K562 (cell line): ENCODE data around the gene MEX3D. TPM values are rescaled to one million over a fixed set of nuclear protein-coding genes. Genes with fewer than 3 reads are reported as not detected.
A peak's percentile ranks its signal among the peaks of the same experiment; 100 is the strongest.

ENCODE experiments used
- CEBPB ChIP-seq: fragments of 450-650 bp; IDR thresholded peaks from 2 replicates; pipeline ENCODE4 v1.6.1; 2016; ENCODE audit warnings: missing genetic modification characterization, missing compliant biosample characterization
- ETS1 ChIP-seq: conservative IDR thresholded peaks from 2 replicates; pipeline ENCODE4 v1.6.1; 2011; ENCODE audit warnings: low read depth, mild to moderate bottlenecking, low read length; ENCODE audit not compliant: control insufficient read depth
- MAZ ChIP-seq, 2 experiments: fragments of 450-650 bp in 1 of 2; sonication (generic) in 1 of 2; formaldehyde crosslinking; IDR thresholded peaks in 1 of 2; conservative IDR thresholded peaks in 1 of 2; 2 replicates each; pipeline versions ENCODE4 v1.4.0 to v1.5.0; 2020; ENCODE audit warnings: mild to moderate bottlenecking in 1 of 2, missing genetic modification reagents in 1 of 2
- NONO ChIP-seq, 2 experiments: fragments of 200-400 bp in 1 of 2; fragments of 450-650 bp in 1 of 2; formaldehyde crosslinking in 1 of 2; IDR thresholded peaks; 2 replicates each; pipeline ENCODE4 v1.6.1; 2017; ENCODE audit warnings: low read depth in 2 of 2, mild to moderate bottlenecking in 2 of 2, moderate library complexity in 2 of 2, low read length in 1 of 2
- NRF1 ChIP-seq, 2 experiments: fragments of 450-650 bp; IDR thresholded peaks in 1 of 2; conservative IDR thresholded peaks in 1 of 2; 2 replicates each; pipeline ENCODE4 v1.6.1; 2014; ENCODE audit warnings: mild to moderate bottlenecking in 2 of 2
- RBFOX2 ChIP-seq: fragments of 200-400 bp; formaldehyde crosslinking; IDR thresholded peaks from 2 replicates; pipeline ENCODE4 v1.6.1; 2017; ENCODE audit warnings: low read depth, mild to moderate bottlenecking, low read length, moderate library complexity
- TARDBP ChIP-seq: fragments of 450-650 bp; IDR thresholded peaks from 2 replicates; pipeline ENCODE4 v1.6.1; 2016
- ZBTB40 ChIP-seq, 2 experiments: fragments of 450-650 bp in 1 of 2; sonication (generic) in 1 of 2; formaldehyde crosslinking in 1 of 2; IDR thresholded peaks; 2 replicates each; pipeline versions ENCODE4 v1.7.1 to v1.9.0; 2016 to 2022; ENCODE audit warnings: inconsistent platforms in 1 of 2, mild to moderate bottlenecking in 1 of 2, missing genetic modification reagents in 1 of 2
- ZNF175 ChIP-seq: fragments of 200-800 bp; sonication (Bioruptor generic); IDR thresholded peaks from 2 replicates; pipeline ENCODE4 v1.6.1; 2016; ENCODE audit warnings: low read depth, mild to moderate bottlenecking, missing genetic modification characterization, missing compliant biosample characterization
- ZNF668 ChIP-seq: fragments of 250-450 bp; sonication (Bioruptor Pico); IDR thresholded peaks from 2 replicates; pipeline ENCODE4 v1.8.0; 2022; ENCODE audit warnings: mild to moderate bottlenecking, inconsistent platforms
- polyA plus RNA-seq, 8 experiments: library from polyadenylated mRNA; depleted of rRNA in 4 of 8; stranded (reverse) in 5 of 8; unstranded in 3 of 8; fragments of >200 nt; fragmentation: Nextera tagmentation in 2 of 8; fragmentation: Illumina TruSeq in 1 of 8; extraction: Ambion mirVana in 2 of 8; extraction: Trizol in 1 of 8; gene quantifications; 2 replicates each; pipeline versions ENCODE4 v1.2.1 to v1.2.3, GENCODE V29; 2011 to 2014; ENCODE audit warnings: inconsistent platforms in 1 of 8, missing spikeins in 1 of 8
- total RNA-seq, 7 experiments: library from RNA; depleted of rRNA in 6 of 7; stranded (reverse); fragments of >200 nt in 6 of 7; fragmentation: Illumina TruSeq in 2 of 7; extraction: Trizol in 2 of 7; gene quantifications; 2 replicates each; pipeline versions ENCODE4 v1.2.1 to v1.2.3, GENCODE V29; 2011 to 2021; ENCODE audit warnings: low replicate concordance in 1 of 7
- TF ChIP-seq, protein P1 (sequence below), 2 experiments: fragments of 150-350 bp in 1 of 2; IDR thresholded peaks; 2 replicates each; pipeline ENCODE4 v1.6.1; 2012 to 2016; ENCODE audit warnings: low read depth in 2 of 2, low read length in 2 of 2, mild to moderate bottlenecking in 1 of 2, moderate library complexity in 1 of 2

MEX3D gene
- total and polyA plus RNA-seq, 9 of the 15 experiments (the other 6 are each of a cell fraction or from before 2014, with no cell fraction given) = 1.7 to 39.3 (median 5.7) TPM

GRCh38 chr19:1567116-1567847, 843 bp downstream of the MEX3D start (continued):
- TF ChIP-seq ZBTB40 (IDR thresholded peaks at IDR 0.05) (no peak), ZBTB40 (CRISPR knock-in tag; IDR thresholded peaks at IDR 0.05) (no peak), CEBPB (tag) (no peak), NONO (IDR thresholded peaks at IDR 0.05; ENCODE audit: low read depth in 2 of 2, low read length in 1 of 2) (peak in 1 of 2 experiments; percentile 26; a peak in 1 of 4 replicates), ZNF668 (no peak), TARDBP (0 out of 2 replicates have a peak, but pooled peaks have one; percentile 53), NRF1 (conservative IDR thresholded peaks at IDR 0.05 in 1 of 2, IDR thresholded peaks at IDR 0.05 in 1 of 2) (peak in 1 of 2 experiments; percentile 27; a peak in 2 of 4 replicates), RBFOX2 (peak; percentile 44; the same call in 1 of the 2 replicates), MAZ (CRISPR knock-in tag; conservative IDR thresholded peaks at IDR 0.05 in 1 of 2, IDR thresholded peaks at IDR 0.05 in 1 of 2) (peak in 1 of 2 experiments; percentile 37; a peak in 1 of 4 replicates), ZNF175 (CRISPR knock-in tag) (no peak), ETS1 (0 out of 2 replicates have a peak, but pooled peaks have one; percentile 3)
- TF ChIP-seq, protein P1, sequence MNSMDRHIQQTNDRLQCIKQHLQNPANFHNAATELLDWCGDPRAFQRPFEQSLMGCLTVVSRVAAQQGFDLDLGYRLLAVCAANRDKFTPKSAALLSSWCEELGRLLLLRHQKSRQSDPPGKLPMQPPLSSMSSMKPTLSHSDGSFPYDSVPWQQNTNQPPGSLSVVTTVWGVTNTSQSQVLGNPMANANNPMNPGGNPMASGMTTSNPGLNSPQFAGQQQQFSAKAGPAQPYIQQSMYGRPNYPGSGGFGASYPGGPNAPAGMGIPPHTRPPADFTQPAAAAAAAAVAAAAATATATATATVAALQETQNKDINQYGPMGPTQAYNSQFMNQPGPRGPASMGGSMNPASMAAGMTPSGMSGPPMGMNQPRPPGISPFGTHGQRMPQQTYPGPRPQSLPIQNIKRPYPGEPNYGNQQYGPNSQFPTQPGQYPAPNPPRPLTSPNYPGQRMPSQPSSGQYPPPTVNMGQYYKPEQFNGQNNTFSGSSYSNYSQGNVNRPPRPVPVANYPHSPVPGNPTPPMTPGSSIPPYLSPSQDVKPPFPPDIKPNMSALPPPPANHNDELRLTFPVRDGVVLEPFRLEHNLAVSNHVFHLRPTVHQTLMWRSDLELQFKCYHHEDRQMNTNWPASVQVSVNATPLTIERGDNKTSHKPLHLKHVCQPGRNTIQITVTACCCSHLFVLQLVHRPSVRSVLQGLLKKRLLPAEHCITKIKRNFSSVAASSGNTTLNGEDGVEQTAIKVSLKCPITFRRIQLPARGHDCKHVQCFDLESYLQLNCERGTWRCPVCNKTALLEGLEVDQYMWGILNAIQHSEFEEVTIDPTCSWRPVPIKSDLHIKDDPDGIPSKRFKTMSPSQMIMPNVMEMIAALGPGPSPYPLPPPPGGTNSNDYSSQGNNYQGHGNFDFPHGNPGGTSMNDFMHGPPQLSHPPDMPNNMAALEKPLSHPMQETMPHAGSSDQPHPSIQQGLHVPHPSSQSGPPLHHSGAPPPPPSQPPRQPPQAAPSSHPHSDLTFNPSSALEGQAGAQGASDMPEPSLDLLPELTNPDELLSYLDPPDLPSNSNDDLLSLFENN (IDR thresholded peaks at IDR 0.05; ENCODE audit: low read depth in 2 of 2, low read length in 2 of 2) = no peak
